GM12873 (cell line): Measurements from ENCODE around the gene GBP5.

ENCODE experiments used
- CTCF ChIP-seq: IDR thresholded peaks from 2 replicates; pipeline ENCODE4 v1.5.1; 2012; ENCODE audit warnings: low read depth, mild to moderate bottlenecking, moderate library complexity, low read length, control low read depth; ENCODE audit not compliant: insufficient read depth; ENCODE audit errors: missing control alignments

Gene GBP5

GRCh38 chr1:89288051-89288340 is 15.3 kb upstream of the GBP5 start:
- no peak for TF ChIP-seq CTCF

- TF ChIP-seq CTCF, result no peak
Observed at GRCh38 chr1:89287181-89288050, 14.8 kb upstream of the GBP5 start.

GRCh38 chr1:89286549-89287180 is 14.0 kb upstream of the GBP5 start:
- no peak for TF ChIP-seq CTCF

- TF ChIP-seq CTCF, result no peak
Observed at GRCh38 chr1:89285745-89286380, 13.2 kb upstream of the GBP5 start.

GRCh38 chr1:89280766-89281165 is 8.1 kb upstream of the GBP5 start:
- no peak for TF ChIP-seq CTCF

- no peak for TF ChIP-seq CTCF
Observed at GRCh38 chr1:89279011-89279466, 6.4 kb upstream of the GBP5 start.

GRCh38 chr1:89277725-89278124 is 5.1 kb upstream of the GBP5 start:
- TF ChIP-seq CTCF, result no peak
